Esophagus muscularis mucosa (tissue), 3 donors: ENCODE data around the gene VKORC1L1.

Experiments
- CTCF ChIP-seq, 3 experiments: fragments of 200-600 bp in 2 of 3; fragments of 450-650 bp in 1 of 3; sonication (generic) in 2 of 3; IDR thresholded peaks; one replicate each; pipeline ENCODE4 v1.5.1; 2017 to 2019; ENCODE audit warnings: antibody characterized with exemption in 3 of 3, mild to moderate bottlenecking in 2 of 3, moderate library complexity in 1 of 3
- POLR2AphosphoS5 ChIP-seq, 2 donors: sonication (generic); formaldehyde crosslinking; IDR thresholded peaks; one replicate each; pipeline ENCODE4 v1.6.1; 2017; ENCODE audit warnings: antibody characterized with exemption in 2 of 2

DNA sequence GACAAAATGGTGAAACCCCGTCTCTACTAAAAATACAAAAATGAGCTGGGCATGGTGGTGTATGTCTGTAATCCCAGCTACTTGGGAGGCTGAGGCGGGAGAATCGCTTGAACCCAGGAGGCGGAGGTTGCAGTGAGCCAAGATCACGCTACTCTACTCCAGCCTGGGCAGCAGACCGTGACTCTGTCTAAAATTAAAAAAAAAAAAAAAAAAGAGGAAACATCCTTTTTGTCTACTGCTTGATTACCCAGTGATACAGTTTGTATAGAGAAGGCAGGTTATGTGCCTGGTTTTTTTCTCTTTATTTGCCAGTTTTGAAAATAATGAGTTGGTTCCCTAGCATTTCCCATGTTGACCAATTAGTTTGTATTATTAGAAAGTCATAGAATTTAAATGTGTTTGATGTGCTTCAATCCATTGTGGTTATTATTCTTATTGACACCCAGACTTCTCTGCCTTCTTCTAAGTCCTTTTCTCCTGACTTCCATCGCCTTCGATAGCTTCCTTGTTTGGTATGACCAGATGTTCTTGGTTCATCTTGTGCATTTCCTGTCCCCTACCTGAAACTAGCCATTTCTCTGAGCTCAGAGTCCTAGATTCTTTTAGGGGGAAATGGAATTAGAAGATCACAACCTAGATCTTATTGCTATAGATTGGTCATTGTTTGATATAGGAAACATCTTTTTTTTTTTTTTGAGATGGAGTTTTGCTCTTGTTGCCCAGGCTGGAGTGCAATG lies 43.2 kb downstream of the VKORC1L1 start:
- TF ChIP-seq CTCF (IDR thresholded peaks at IDR 0.05), result no peak
- TF ChIP-seq POLR2AphosphoS5 (IDR thresholded peaks at IDR 0.05), result no peak
